KMS-11 (cell line): ENCODE measurements around the gene SYCP1.
"Not testable (repeated sequence)": the region's sequence is repeated elsewhere in the genome, so short reads cannot be mapped to it uniquely, and the experiment has no call there.

Experiments used
- H2AFZ ChIP-seq: fragments of 200-600 bp; sonication (generic); 2 replicates; pipeline ENCODE4 v1.6.1; 2016; ENCODE audit warnings: antibody characterized with exemption, mixed run types, low read depth
- H3K27ac ChIP-seq: fragments of 200-600 bp; sonication (generic); 2 replicates; pipeline ENCODE4 v1.6.1; 2016; ENCODE audit warnings: mild to moderate bottlenecking, mixed run types
- H3K27me3 ChIP-seq: fragments of 200-600 bp; sonication (generic); 2 replicates; pipeline ENCODE4 v1.6.1; 2017; ENCODE audit warnings: mild to moderate bottlenecking, low read depth, mixed run types, moderate library complexity; ENCODE audit not compliant: insufficient read depth
- H3K36me3 ChIP-seq: fragments of 200-600 bp; sonication (generic); 2 replicates; pipeline ENCODE4 v1.6.1; 2017; ENCODE audit warnings: mild to moderate bottlenecking, mixed run types; ENCODE audit not compliant: insufficient read depth
- H3K4me1 ChIP-seq: fragments of 200-600 bp; sonication (generic); 2 replicates; pipeline ENCODE4 v1.6.1; 2016; ENCODE audit warnings: mild to moderate bottlenecking, low read depth, mixed run types; ENCODE audit not compliant: poor library complexity, severe bottlenecking
- H3K4me2 ChIP-seq: fragments of 200-600 bp; sonication (generic); 2 replicates; pipeline ENCODE4 v1.7.0; 2016; ENCODE audit warnings: mild to moderate bottlenecking, mixed run types
- H3K4me3 ChIP-seq: fragments of 200-600 bp; sonication (generic); IDR thresholded peaks from 2 replicates; pipeline ENCODE4 v1.6.1; 2017; ENCODE audit warnings: low read depth, low read length, mixed read lengths; ENCODE audit not compliant: insufficient read depth
- H3K79me2 ChIP-seq: fragments of 200-600 bp; sonication (generic); 2 replicates; pipeline ENCODE4 v1.6.1; 2016; ENCODE audit warnings: low read depth, mixed run types; ENCODE audit not compliant: insufficient read depth
- H3K9ac ChIP-seq: fragments of 200-600 bp; sonication (generic); 2 replicates; pipeline ENCODE4 v1.6.1; 2016; ENCODE audit warnings: mild to moderate bottlenecking, mixed run types
- H4K20me1 ChIP-seq: fragments of 200-600 bp; sonication (generic); 2 replicates; pipeline ENCODE4 v1.6.1; 2016; ENCODE audit warnings: mild to moderate bottlenecking, mixed run types; ENCODE audit not compliant: insufficient read depth
- TF ChIP-seq, protein P1 (sequence below): fragments of 200-600 bp; sonication (generic); conservative IDR thresholded peaks from 2 replicates; pipeline ENCODE4 v1.6.1; 2017; ENCODE audit warnings: low read depth, mild to moderate bottlenecking, antibody characterized with exemption, low read length, moderate library complexity, mixed read lengths

The SYCP1 gene

GRCh38 chr1:114896795-114897194 is 42.1 kb downstream of the SYCP1 start:
- Histone ChIP-seq H3K4me1 (no peaks in the 10 kb centered on the region), H3K36me3 (no peaks in the 10 kb centered on the region), H2AFZ (no peak overlapping the region), H4K20me1 (no peaks in the 10 kb centered on the region), H3K4me2 (no peak overlapping the region), H3K27me3 (no peaks in the 10 kb centered on the region), H3K9ac (no peak overlapping the region), H3K79me2 (no peaks in the 10 kb centered on the region), H3K27ac (no peak overlapping the region), H3K4me3 (no peak overlapping the region)
- TF ChIP-seq, protein P1, sequence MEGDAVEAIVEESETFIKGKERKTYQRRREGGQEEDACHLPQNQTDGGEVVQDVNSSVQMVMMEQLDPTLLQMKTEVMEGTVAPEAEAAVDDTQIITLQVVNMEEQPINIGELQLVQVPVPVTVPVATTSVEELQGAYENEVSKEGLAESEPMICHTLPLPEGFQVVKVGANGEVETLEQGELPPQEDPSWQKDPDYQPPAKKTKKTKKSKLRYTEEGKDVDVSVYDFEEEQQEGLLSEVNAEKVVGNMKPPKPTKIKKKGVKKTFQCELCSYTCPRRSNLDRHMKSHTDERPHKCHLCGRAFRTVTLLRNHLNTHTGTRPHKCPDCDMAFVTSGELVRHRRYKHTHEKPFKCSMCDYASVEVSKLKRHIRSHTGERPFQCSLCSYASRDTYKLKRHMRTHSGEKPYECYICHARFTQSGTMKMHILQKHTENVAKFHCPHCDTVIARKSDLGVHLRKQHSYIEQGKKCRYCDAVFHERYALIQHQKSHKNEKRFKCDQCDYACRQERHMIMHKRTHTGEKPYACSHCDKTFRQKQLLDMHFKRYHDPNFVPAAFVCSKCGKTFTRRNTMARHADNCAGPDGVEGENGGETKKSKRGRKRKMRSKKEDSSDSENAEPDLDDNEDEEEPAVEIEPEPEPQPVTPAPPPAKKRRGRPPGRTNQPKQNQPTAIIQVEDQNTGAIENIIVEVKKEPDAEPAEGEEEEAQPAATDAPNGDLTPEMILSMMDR: no peak

- no peaks in the 10 kb centered on the region for H3K36me3 ChIP-seq
- no peak overlapping the region for H3K9ac ChIP-seq
- H3K4me1 ChIP-seq: no peaks in the 10 kb centered on the region
- no peak overlapping the region for H3K27ac ChIP-seq
- no peaks in the 10 kb centered on the region for H3K79me2 ChIP-seq
- TF ChIP-seq, protein P1: no peak
- H4K20me1 ChIP-seq: no peaks in the 10 kb centered on the region
- no peak overlapping the region for H3K4me3 ChIP-seq
- H3K27me3 ChIP-seq: no peaks in the 10 kb centered on the region
- no peak overlapping the region for H2AFZ ChIP-seq
- H3K4me2 ChIP-seq: no peak overlapping the region
These were observed 47.2 kb downstream of the SYCP1 start for GRCh38 chr1:114901814-114902213.

DNA sequence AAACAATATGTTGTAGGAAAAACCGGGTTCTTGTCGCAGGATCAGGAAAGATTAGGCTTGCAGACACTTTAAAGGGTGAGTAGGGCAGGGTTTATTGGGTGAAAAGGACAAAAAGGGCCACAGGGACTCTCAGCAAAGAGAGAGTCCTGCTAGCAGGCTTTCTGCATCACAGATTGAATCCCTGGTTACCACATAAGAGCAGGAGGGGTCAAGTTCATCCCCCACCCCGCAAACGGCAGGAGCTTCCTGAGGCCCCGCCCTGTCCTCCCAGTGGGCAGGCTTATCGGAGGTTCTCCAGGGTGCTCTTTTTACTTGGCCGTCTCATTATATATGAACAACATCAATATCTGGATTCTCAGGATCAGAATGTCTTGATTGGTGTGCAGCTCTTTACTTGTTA is 47.7 kb downstream of the SYCP1 start:
- no peak overlapping the region for H2AFZ ChIP-seq
- no peaks in the 10 kb centered on the region for H3K79me2 ChIP-seq

GRCh38 chr1:114903480-114903879 is 48.8 kb downstream of the SYCP1 start:
- no peak overlapping the region for H3K4me3 ChIP-seq
- H3K9ac ChIP-seq: no peak overlapping the region
- H2AFZ ChIP-seq: no peak overlapping the region
- no peaks in the 10 kb centered on the region for H4K20me1 ChIP-seq
- no peak overlapping the region for H3K4me2 ChIP-seq
- no peaks in the 10 kb centered on the region for H3K4me1 ChIP-seq
- no peaks in the 10 kb centered on the region for H3K36me3 ChIP-seq
- no peaks in the 10 kb centered on the region for H3K79me2 ChIP-seq
- no peak overlapping the region for H3K27ac ChIP-seq
- TF ChIP-seq, protein P1: no peak
- H3K27me3 ChIP-seq: no peaks in the 10 kb centered on the region

More for the DNA sequence above, 47.7 kb downstream of the SYCP1 start:
- TF ChIP-seq, protein P1: no peak
- H3K27ac ChIP-seq: no peak overlapping the region
- no peaks in the 10 kb centered on the region for H3K27me3 ChIP-seq
- no peak overlapping the region for H3K4me3 ChIP-seq
- H3K36me3 ChIP-seq: no peaks in the 10 kb centered on the region
- no peaks in the 10 kb centered on the region for H3K4me1 ChIP-seq
- H4K20me1 ChIP-seq: no peaks in the 10 kb centered on the region
- H3K4me2 ChIP-seq: no peak overlapping the region
- no peak overlapping the region for H3K9ac ChIP-seq

- H3K36me3 ChIP-seq, H3K4me2 ChIP-seq, H3K4me1 ChIP-seq, H3K79me2 ChIP-seq, H3K27me3 ChIP-seq, H2AFZ ChIP-seq, H3K4me3 ChIP-seq, H4K20me1 ChIP-seq, H3K9ac ChIP-seq, H3K27ac ChIP-seq: not testable (repeated sequence)
These were observed 61.1 kb downstream of the SYCP1 start for GRCh38 chr1:114915720-114916119.
